GM12878 (cell line): ENCODE data around the gene ZNF83. TPM values are rescaled to one million over a fixed set of nuclear protein-coding genes. Genes with fewer than 3 reads are reported as not detected.

Source experiments
- ATAC-seq: fragments of 200-7000 bp; cut with Tn5 transposase; 3 replicates; pipeline ENCODE4 v1.9.1; 2020; ENCODE audit warnings: mild to moderate bottlenecking, moderate library complexity
- BruUV-seq: library from RNA; stranded (reverse); fragments of 400-500 nt; replicated peaks from 2 replicates; lab custom pipeline; 2021; lab: Mats Ljungman, UMichigan
- CTCF ChIA-PET: fragments of 300-600 bp; sonication (Branson Sonifier 250); formaldehyde crosslinking; extraction: SDS; loops from one replicate; lab custom pipeline; 2021; ENCODE audit warnings: inconsistent platforms; lab: Yijun Ruan, JAX
- POLR2A ChIA-PET: fragments of 350-600 bp; formaldehyde crosslinking; extraction: SDS; loops from one replicate; lab custom pipeline; 2021; ENCODE audit warnings: inconsistent platforms; lab: Charles Lee
- RAD21 ChIA-PET: fragments of 300-600 bp; sonication (Branson Sonifier 250); formaldehyde crosslinking; loops from one replicate; lab custom pipeline; 2023; ENCODE audit warnings: antibody characterized with exemption; ENCODE audit not compliant: unreplicated experiment; lab: Charles Lee
- SMC1A ChIA-PET: fragments of 300-600 bp; sonication (Branson Sonifier 250); formaldehyde crosslinking; loops from one replicate; lab custom pipeline; 2023; ENCODE audit not compliant: unreplicated experiment, uncharacterized antibody; lab: Charles Lee
- DNase-seq: peaks from one replicate; pipeline ENCODE4 v3.0.0-alpha.2; 2011; ENCODE audit warnings: low read depth, low spot score
- FAIRE-seq: peaks from 3 replicates; lab custom pipeline; 2011; peaks lifted over from hg19 to GRCh38; lab: Jason Lieb, UNC
- H2AFZ ChIP-seq: 2 replicates; pipeline ENCODE4 v1.6.0; 2011; ENCODE audit warnings: low read depth, low read length, control low read depth; ENCODE audit not compliant: control insufficient read depth
- H3K27ac ChIP-seq: 2 replicates; pipeline ENCODE4 v1.5.1; 2011; ENCODE audit warnings: control low read depth; ENCODE audit not compliant: control insufficient read depth, insufficient read depth
- H3K27me3 ChIP-seq, 2 experiments: replicated peaks in 1 of 2; 2 replicates each; pipeline versions ENCODE4 v1.6.0 to v1.6.1; 2011; ENCODE audit warnings: low read length in 1 of 2; ENCODE audit not compliant: control insufficient read depth in 2 of 2, insufficient read depth in 2 of 2
- H3K36me3 ChIP-seq, 2 experiments: 2 replicates each; pipeline ENCODE4 v1.5.1; 2011; ENCODE audit warnings: low read length in 1 of 2; ENCODE audit not compliant: control insufficient read depth in 2 of 2, insufficient read depth in 2 of 2
- H3K4me1 ChIP-seq: 2 replicates; pipeline ENCODE4 v1.6.1; 2011; ENCODE audit warnings: mild to moderate bottlenecking, low read length, moderate library complexity, mixed read lengths; ENCODE audit not compliant: control insufficient read depth, insufficient read depth
- H3K4me2 ChIP-seq: 2 replicates; pipeline ENCODE4 v1.6.0; 2011; ENCODE audit warnings: control low read depth; ENCODE audit not compliant: control insufficient read depth, insufficient read depth
- H3K4me3 ChIP-seq: fragments of 200-600 bp; sonication (generic); 2 replicates; pipeline ENCODE4 v1.5.1; 2016
- H3K79me2 ChIP-seq: 2 replicates; pipeline ENCODE4 v1.6.0; 2011; ENCODE audit warnings: low read length; ENCODE audit not compliant: control insufficient read depth, insufficient read depth
- H3K9ac ChIP-seq: 2 replicates; pipeline ENCODE4 v1.8.0; 2011; ENCODE audit warnings: low read length, control low read depth, mixed read lengths; ENCODE audit not compliant: control insufficient read depth, insufficient read depth
- H3K9me3 ChIP-seq: replicated peaks from 3 replicates; pipeline ENCODE4 v1.5.1; 2011; ENCODE audit warnings: mild to moderate bottlenecking, low read length; ENCODE audit not compliant: control insufficient read depth, insufficient read depth
- H4K20me1 ChIP-seq: 2 replicates; pipeline ENCODE4 v1.6.0; 2011; ENCODE audit not compliant: control insufficient read depth, insufficient read depth
- CHD1 ChIP-seq: IDR thresholded peaks from 2 replicates; pipeline ENCODE4 v1.6.1; 2012; ENCODE audit warnings: low read depth, low read length, improper control_type of control experiment
- NFYA ChIP-seq: IDR thresholded peaks from 2 replicates; pipeline ENCODE4 v1.6.1; 2011; ENCODE audit warnings: low read depth, mild to moderate bottlenecking, low read length, improper control_type of control experiment, borderline replicate concordance
- PML ChIP-seq: IDR thresholded peaks from 2 replicates; pipeline ENCODE4 v1.6.1; 2012; ENCODE audit warnings: low read length, inconsistent platforms
- SMC3 ChIP-seq: IDR thresholded peaks from 2 replicates; pipeline ENCODE4 v1.6.1; 2011; ENCODE audit warnings: low read length, improper control_type of control experiment, borderline replicate concordance
- ZNF384 ChIP-seq: IDR thresholded peaks from 2 replicates; pipeline ENCODE4 v1.6.1; 2012; ENCODE audit warnings: low read depth, mild to moderate bottlenecking, low read length, improper control_type of control experiment, borderline replicate concordance
- WGBS: methylation state at CpG from one replicate; pipeline ENCODE4 v1.1.6; 2016; ENCODE audit warnings: low lambda C conversion rate; ENCODE audit not compliant: insufficient replicate concordance, insufficient coverage; ENCODE audit errors: missing lambda C conversion rate; 5-methylcytosine and 5-hydroxymethylcytosine counted together
- in situ Hi-C: fragments of 300-500 bp; cut with MboI; formaldehyde crosslinking; loops from 9 replicates; pipeline ENCODE4 v1.14.3; 2018; ENCODE audit warnings: mixed read lengths
- intact Hi-C: fragments of 100-400 bp; cut with micrococcal nuclease; formaldehyde crosslinking; loops from one replicate; pipeline ENCODE4 v1.14.2; 2022; ENCODE audit not compliant: unreplicated experiment
- polyA plus RNA-seq, 11 experiments: library from polyadenylated mRNA; depleted of rRNA in 4 of 11; unstranded in 6 of 11; stranded (reverse) in 5 of 11; fragments of >200 nt; fragmentation: Nextera tagmentation in 4 of 11; fragmentation: Illumina TruSeq in 1 of 11; extraction: Ambion mirVana in 4 of 11; extraction: Trizol in 1 of 11; gene quantifications; 1 replicate in 1 of 11; 2 replicates in 10 of 11; pipeline versions ENCODE4 v1.2.1 to v1.2.3, GENCODE V29; 2011 to 2016; ENCODE audit warnings: inconsistent platforms in 2 of 11, missing spikeins in 2 of 11, low read depth in 1 of 11
- total RNA-seq, 4 experiments: library from RNA; depleted of rRNA in 3 of 4; stranded (reverse); fragments of >200 nt in 3 of 4; fragmentation: Illumina TruSeq in 1 of 4; extraction: Trizol in 1 of 4; gene quantifications; 2 replicates each; pipeline versions ENCODE4 v1.2.1 to v1.2.3, GENCODE V29; 2013 to 2021

Gene ZNF83
- total and polyA plus RNA-seq, 10 of the 15 experiments (the other 5 are each of a cell fraction or from before 2014, with no cell fraction given): 9.9 to 90.1 (median 18.7) TPM

- TF ChIP-seq CHD1: no peak
- no peaks in the 10 kb centered on the region; the same call in 2 of the 3 replicates for H3K9me3 ChIP-seq
- in situ Hi-C loops: no loop called here
- no peak overlapping the region for H3K4me2 ChIP-seq
- no peaks in the 10 kb centered on the region for H3K79me2 ChIP-seq
- no peaks in the 10 kb centered on the region for H3K27me3 ChIP-seq
- WGBS: over 99% methylated on average over 6 of the region's 6 CpGs
- CTCF ChIA-PET: no interaction called here
- no peak overlapping the region for H3K27ac ChIP-seq
- RAD21 ChIA-PET: no interaction called here
- no peak for FAIRE-seq
- H3K9ac ChIP-seq: no peak overlapping the region
- POLR2A ChIA-PET: interaction anchor here (0.9 to 1.0 kb wide), 2 partner anchors 9 to 19 kb away, joined by 3 to 4 read pairs; no protein-coding TSS in a partner anchor
- no peak for DNase-seq
- H3K4me3 ChIP-seq: no peak overlapping the region
- H2AFZ ChIP-seq: no peak overlapping the region
- H3K36me3 ChIP-seq: peaks cover 0 to 2% of the 10 kb centered on the region in 2 experiments; a peak in 2 of 4 replicates
- SMC1A ChIA-PET: interaction anchor here (1.2 kb wide), 1 partner anchor 9 kb away, joined by 4 read pairs; no protein-coding TSS in a partner anchor
- no peaks in the 10 kb centered on the region for H4K20me1 ChIP-seq
- intact Hi-C loops: no loop called here
- no peak for ATAC-seq
- BruUV-seq: no TSS peak
- H3K4me1 ChIP-seq: no peaks in the 10 kb centered on the region
These were observed 27.4 kb upstream of the ZNF83 start for GRCh38 chr19:52665529-52665928.

GRCh38 chr19:52665027-52665426 is 26.9 kb upstream of the ZNF83 start:
- no peak overlapping the region for H3K4me2 ChIP-seq
- CTCF ChIA-PET: no interaction called here
- ATAC-seq: no peak
- no peak for TF ChIP-seq PML
- no peak for TF ChIP-seq ZNF384
- TF ChIP-seq SMC3: no peak
- no peak for TF ChIP-seq NFYA
- TF ChIP-seq, all 136 proteins: peak for 0
- Histone ChIP-seq H3K27me3 (no peaks in the 10 kb centered on the region), H3K9ac (no peak overlapping the region), H3K27ac (no peak overlapping the region), H3K79me2 (no peaks in the 10 kb centered on the region), H2AFZ (no peak overlapping the region), H3K4me1 (no peaks in the 10 kb centered on the region), H3K4me3 (no peak overlapping the region), H4K20me1 (no peaks in the 10 kb centered on the region), H3K9me3 (no peaks in the 10 kb centered on the region; the same call in 2 of the 3 replicates), H3K36me3 (peaks cover 3% of the 10 kb centered on the region in 2 experiments; a peak in 3 of 4 replicates)
- intact Hi-C loops: no loop called here
- WGBS: 97% methylated on average over 4 of the region's 4 CpGs
- in situ Hi-C loops: no loop called here
- DNase-seq (no peak), FAIRE-seq (no peak)
- BruUV-seq: no TSS peak
- RAD21 ChIA-PET: no interaction called here
- POLR2A ChIA-PET: no interaction called here
- SMC1A ChIA-PET: no interaction called here
